Ramos (cell line): ENCODE measurements around the gene AK5.

Experiments used
- in situ Hi-C: fragments of 300-500 bp; cut with MboI; formaldehyde crosslinking; loops from one replicate; pipeline ENCODE4 v1.14.3; 2022; ENCODE audit warnings: low sequenced_read_pairs; ENCODE audit not compliant: unreplicated experiment

AK5 gene

DNA sequence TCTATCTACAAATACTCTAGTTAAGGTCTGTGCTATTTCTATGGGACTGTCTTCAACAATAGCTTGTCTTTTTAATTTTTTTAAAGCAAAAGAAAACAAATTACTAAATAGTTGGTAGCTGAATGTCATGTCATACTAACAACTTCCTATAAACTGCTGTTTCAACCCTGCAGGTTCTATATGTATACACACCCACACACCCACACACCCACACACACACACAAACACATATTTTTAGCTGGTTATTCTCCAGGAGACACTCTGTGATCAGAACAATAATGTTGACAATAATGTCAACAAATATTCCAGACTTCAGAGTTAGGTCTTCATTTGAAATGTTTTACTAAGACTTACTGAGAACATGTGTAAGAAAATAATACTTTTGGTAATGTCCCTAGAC is 66.7 kb downstream of the AK5 start:
- in situ Hi-C loops: no loop called here

DNA sequence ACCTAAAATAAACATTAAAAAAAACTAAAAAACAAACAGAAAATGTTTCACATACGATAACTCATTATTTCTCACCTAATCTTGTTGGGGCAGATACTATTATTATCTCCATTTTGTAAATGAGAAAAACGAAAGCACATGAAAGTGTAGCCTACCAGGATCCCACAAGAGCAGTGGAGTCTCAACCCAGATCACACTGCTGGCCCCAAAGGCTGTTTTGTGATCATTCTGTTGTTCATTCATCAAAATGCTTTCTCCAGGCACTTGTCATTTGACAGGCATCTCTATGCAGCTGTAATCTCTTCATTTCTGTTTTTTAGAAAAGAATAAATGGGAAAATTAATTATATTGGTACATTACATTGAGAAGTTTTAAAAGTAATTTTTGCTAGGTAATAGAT is 67.5 kb downstream of the AK5 start:
- in situ Hi-C loops: no loop called here

DNA sequence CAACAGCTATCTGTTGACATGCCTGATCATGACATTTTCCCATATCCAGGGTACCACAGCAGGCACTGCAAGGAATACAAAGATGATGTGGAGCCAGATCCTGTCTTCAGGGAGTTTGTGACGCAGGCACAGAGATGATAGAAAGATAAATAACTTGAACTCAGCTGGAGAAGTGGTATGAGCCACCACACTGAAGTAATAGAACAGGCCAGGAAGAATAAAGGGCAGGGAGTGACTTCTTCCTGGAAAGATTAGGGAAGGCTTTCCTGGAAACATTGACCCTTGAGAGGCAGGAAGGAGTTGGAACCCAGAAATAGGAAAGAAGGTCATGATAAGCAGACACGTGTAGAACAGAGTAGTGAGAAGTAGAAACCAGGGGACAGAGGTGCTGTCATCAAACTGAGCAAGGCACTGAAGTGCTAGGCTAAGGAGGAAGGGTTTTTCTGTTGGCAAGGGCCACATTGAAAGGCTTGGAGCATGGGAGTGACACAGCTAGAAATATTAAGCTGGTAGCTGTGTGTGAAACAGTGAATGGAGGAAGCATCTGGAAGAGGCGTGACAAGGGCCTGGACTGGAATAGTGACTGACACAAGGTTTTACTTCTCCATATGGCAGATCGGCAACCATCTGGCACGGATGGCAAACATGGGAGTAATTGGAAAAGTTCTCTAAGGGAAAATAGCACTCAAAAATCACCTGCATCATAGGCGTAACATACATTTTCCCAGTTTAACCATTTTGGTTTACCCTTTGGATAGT is 68.4 kb downstream of the AK5 start:
- in situ Hi-C loops: no loop called here

DNA sequence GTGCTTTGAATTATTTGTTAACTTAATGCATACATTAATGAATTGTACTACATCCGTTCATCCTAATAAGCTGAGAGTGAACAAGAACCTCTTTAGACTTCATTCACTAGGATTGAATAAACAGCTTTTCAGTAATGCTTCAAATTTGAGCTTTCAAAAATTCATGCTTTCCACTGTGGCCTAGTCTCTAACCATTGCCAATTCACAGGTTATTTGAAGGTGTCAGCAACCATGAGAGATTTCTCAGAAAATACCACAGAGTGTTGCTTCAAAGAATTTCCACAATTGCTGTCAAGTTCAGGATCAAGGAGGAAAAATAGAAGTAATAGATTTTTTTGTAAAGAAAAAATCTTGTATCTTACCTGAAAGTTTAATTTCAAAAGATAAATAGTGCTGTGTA is 72.7 kb downstream of the AK5 start:
- in situ Hi-C loops: no loop called here

DNA sequence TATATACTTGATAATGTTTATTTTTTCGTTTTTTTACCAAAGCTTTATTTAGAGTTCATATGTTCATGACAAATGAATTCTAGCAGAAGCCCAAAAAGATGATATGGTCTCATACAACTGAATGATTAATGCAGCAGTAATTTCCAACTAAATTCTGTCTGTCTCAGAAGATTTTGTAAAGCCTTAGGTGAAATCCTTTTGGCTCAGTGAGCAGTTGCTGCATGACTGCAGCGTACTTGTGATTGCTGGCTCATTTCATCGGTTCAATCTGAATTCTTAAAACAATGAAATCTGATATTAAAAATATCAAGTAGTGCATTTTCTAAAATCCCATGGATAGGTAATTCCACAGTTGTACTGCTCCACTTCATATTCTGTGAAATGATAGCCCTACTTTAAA is 73.2 kb downstream of the AK5 start:
- in situ Hi-C loops: no loop called here

DNA sequence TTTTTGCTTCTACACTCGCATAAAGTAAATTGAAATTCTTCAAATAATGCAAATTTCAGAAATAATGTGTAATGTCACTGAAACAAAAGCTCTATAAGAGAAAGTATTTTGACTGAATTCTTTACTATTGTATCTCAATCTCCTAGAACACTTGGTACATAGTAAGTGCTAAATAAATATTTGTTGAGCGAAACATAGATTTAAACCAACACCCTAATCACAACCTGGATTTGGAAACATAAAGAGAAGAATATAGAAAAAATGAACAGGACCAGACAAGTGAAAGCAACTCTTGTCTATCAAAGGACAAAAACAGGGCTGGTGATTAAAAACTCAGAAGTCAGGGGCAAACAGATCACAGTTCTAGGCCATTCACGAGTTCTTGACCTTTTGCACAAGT is 74.3 kb downstream of the AK5 start:
- in situ Hi-C loops: no loop called here

DNA sequence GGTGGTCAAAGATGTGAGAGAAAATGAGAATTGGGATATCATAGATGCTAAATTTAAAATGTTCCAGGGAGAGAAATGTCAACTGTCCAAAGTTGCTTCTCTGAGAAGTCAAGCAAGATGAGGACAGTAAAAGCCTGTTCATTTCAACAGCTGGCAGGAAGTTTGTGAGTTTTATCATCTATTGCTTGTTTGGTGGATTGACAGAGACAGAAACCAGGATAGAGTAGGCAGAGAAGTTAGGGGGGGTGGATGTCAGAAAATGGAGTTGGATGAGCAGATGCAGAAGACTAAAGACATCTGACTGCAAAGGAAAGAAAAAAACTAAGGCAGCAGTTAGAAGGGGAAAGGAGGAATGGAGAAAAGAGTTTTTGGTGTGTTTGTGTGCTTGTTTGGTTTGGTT is 78.4 kb downstream of the AK5 start:
- in situ Hi-C loops: no loop called here

DNA sequence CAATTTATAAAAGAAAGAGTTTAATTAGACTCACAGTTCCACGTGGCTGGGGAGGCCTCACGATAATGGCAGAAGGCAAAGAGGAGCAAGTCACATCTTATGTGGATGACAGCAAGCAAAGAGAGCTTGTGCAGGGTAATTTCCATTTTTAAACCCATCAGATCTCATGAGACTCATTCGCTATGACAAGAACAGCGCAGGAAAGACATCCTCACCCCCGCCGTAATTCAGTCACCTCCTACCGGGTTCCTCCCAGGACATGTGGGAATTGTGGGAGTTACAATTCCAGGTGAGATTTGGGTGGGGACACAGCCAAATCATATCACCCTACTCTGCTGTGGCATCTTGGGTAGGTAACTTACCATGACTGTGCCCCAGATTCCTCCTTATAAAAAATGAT is 79.8 kb downstream of the AK5 start:
- in situ Hi-C loops: no loop called here

DNA sequence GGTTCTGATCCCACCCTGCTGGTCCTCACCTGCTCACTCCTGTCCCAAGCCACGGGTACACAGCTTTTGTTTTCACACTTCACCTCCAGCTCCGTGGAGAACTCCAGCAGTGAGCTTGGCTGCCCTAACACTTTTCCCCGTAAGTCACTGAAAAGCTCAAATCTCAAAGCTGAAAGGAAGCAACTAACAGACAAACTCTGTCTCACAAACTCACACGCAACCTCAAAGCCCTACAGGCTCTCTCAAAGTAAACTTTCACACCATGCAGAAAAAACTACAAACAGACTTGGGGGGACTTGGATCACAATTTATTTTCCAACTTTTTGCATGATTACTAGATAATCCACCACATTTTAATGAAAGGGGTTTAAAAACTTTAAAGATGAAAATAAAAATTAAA is 88.3 kb downstream of the AK5 start:
- in situ Hi-C loops: no loop called here

DNA sequence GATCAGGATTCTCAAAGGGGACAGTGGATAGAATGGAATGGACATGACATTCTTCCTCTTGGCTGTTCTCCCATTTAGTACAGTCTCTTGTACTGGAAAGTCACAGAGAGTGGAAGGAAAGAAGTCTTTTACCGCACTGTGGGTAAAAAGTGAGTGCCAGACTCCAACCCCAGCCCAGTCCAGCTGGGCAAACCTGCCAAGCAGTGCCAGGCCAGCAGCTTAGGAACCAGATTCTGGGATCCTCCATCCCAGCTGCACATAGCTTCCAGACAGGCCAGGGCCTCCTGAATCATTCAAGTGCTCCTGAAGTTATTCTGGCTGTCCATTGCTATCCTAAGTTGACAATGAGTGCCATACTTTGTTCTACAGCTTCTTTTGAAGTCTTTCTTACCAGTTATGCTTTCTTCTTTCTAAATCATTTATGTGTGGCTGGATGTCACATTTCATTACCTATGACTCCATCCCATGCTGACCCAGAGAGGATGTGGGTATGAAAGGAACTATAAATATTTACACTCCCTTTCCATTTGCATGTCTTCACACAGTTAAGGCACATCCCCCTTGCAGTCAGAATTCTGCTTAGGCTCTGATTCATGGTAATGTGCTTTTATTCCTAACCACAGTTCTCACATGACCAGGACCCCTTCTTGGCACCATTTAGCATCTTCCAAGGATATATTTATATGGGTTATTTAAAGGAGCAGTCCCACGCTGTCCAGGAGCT is 88.9 kb downstream of the AK5 start:
- in situ Hi-C loops: no loop called here

DNA sequence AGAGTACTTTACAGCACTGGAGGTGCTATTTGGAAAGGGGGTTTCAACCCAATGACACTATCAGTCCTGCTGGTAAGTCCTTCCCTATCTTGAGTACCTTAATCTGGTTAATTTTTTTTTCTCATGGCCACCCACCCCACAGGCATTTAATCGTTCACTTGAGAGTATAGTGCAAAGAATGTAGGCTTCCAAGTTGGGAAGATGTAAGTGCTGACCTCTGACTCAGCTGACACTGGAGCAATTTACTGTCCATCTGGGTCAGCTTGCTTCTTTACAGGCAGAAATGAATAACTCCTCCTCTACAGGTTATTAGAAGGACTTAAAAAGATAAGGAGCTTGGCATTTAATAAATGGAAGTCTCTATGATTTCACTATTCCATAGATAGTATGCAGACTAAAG is 89.6 kb downstream of the AK5 start:
- in situ Hi-C loops: no loop called here

DNA sequence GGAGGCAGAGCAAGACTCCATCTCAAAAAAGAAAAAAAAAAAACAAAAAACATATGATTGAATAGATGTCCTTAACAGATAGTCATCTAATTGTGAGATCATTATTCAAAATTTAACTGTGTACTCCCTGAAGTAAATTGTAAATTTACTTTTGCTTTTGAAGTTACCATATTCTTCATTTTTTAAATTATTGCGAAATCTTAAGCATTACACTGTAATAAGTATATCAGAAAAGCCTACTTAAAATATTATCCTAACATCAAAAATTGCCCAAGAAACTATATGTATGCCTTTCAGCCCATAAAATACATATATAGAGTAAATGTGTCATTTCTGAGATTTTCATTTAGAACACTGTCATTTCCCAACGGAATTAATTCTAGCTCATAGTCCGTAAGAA is 91.9 kb downstream of the AK5 start:
- in situ Hi-C loops: no loop called here

DNA sequence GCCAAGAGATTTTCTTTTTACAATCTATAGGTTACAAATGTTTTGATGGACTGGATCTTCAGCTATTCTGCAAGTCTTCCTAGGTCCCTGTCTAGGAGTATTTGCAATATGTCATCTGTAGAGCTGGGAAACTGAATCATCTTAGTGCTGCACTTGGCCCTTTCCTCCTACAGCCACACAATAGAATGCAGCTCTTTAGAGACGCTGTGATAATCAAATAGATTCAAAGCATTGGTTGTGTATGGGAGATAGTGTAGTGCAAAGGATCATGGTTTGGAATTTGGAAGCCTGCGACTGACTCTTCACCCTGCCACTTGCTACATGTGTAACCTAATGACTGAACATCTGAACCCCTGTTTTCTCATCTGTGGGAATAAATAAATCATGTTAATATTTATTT is 93.7 kb downstream of the AK5 start:
- in situ Hi-C loops: no loop called here

DNA sequence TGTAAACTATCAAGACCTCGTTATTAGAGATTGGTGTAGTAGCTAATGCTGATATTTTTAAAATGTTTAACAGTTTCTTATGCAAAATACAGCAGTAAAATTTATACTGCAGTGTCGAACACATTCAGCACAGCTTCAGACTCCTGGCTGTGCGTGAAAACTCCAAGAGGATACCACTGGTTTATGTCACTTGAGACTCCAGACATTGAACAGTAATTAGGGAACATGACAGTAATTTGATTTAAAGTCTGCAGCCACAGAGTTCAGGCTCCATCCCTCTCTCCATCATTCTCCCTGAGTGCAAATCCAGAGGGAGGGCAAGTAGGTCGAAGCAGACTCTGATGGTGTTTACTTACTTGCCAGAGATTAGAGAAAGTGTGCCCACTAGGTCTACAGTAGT is 94.2 kb downstream of the AK5 start:
- in situ Hi-C loops: no loop called here

DNA sequence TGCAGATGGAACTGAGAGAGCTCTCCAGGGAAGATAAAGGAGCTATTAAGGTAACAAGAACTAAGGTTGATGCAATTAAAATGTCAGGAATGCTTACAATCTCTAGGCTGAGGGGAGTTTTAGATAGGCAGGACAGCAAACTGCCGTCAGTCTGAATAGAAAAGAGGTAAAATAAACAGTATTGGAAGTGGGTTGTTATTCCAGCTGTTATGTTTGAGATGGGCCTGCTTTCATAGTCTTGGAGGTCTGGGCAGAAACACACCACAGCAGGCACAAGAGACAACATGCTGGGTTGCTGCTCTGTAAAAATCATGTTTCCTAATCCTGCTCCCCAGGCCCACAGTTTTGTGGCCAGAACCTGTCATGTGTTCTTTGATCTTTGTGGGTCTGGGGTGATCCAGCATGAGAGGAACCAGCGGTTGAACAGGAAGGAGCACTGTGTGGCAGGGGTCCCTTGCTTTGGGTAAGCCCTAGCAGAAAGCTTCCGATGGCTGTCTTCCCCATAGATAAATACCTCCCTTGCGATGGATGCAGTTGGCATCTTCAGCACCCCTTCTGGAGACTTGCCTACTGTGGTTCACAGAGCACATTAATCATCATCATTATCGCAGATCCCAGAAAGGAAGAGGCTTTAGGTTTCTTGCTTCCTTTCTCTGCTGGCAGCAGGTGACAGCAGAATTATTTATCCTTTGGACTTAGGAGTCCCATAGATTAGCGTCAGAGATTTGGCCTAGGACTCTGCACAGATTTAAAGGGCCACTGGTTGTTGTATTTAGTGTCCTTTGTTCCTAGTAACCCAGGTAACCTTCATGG is 97.1 kb downstream of the AK5 start:
- in situ Hi-C loops: no loop called here

DNA sequence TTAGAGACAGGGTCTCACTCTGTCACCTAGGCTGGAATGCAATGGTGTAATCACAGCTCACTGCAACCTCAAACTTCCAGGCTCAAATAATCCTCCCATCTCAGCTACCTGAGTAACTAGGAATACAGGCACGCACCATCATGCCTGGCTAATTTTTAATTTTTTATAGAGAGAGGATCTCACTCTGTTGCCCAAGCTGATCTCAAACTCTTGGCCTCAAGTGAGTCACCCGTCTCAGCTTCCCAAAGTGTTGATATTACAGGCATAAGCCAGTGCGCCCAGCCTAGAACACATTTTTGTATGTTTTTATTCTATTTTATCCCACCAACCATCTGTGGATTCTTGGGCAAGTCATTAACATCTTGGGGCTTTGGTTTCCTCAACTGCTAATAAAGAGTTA is 100.5 kb downstream of the AK5 start:
- in situ Hi-C loops: no loop called here

DNA sequence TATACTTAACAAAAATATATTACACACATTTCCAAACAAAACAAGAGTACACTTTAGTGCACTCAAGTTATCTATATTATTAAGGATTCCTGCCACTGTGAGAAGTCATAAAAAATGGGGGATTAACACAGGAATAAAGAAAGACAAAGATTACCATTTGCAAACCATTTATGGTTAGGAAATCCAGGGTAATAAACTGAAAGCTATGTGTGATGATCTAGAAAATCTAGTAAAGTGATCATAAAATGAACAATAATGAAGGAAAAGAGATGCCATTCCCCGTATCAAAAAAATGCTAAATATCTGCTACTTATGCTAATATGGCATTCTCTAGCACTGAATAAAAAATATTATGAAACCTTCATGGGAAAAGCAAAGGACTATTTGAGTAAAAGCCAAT is 101.4 kb downstream of the AK5 start:
- in situ Hi-C loops: no loop called here

DNA sequence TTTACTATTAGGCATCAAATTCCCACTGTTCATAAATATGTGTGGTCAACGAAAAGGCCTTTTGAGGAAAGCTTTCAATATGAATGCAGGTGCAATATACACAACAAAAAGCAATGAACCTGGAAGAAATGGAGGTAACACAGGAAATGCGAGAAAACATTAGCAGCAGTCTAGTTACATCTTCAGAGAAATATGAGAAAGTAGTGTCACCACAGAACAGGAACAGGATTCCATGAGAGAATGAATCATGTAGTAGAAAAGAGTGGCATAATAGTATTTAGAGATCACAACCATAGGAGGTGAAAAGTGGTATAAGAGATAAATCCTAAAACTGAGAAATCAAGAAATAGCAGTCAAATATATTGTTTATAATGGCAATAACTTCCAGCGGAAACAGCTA is 103.7 kb downstream of the AK5 start:
- in situ Hi-C loops: no loop called here

DNA sequence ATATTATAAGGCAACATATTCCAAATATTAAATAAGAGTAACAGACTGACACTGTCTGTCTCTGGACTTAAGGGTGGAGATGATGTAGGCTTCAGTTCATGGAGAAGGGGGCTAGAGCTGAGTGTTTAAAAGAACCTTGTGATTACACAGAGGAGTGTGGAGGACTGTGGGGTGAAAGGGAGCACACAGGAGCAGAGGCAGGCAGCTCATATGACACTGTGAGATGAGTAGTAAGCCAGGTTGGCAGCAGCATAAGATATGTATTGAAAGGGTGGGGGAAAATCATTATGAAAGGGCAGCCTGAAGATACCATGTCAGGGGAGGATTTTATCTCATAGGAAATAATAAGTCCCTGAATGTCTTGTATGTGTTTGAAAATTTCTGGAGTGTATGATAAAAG is 104.5 kb downstream of the AK5 start:
- in situ Hi-C loops: no loop called here

DNA sequence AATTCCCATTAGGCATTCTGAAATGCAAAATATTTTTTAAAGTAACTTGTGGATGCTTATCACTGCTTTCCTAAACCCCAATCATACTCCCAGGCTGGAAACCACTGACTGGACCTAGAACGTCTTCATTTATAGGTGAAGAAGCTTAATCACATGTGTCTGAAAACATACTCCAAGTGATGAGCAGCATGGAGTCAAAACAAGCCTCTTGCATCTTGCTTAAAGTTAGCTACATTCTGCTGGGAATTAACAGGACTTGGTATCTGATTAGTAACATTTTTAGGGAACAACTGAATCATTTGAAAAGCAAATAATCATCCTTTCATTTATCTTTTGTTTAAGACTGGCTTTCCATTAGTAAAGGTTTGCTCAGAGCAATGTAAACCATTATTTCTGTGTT is 105.7 kb downstream of the AK5 start:
- in situ Hi-C loops: no loop called here

DNA sequence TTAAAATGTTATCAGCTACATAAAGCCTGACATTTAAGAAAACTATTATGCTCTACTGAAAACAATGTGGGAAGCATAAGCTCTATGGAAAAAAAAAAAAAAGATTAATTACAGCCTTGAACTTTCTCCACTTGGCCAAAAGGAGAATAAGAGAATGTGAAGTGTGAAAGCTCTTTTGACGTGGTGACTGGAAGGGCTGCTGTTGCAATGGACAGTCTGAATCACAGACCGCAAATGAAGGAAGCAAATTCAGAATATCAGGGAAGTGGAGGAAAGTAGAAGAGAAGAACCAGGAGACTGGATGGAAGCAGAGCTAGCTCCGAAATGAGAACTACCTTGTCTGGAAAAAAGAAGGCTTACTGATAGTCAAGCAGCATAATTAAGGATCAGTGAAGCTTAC is 106.8 kb downstream of the AK5 start:
- in situ Hi-C loops: no loop called here
